Tibial nerve (tissue), 4 donors: ENCODE data around the gene BNIPL. TPM values are rescaled to one million over a fixed set of nuclear protein-coding genes. Genes with fewer than 3 reads are reported as not detected.

Experiments
- DNase-seq, 2 donors: peaks; one replicate each; pipeline ENCODE4 v3.0.0-alpha.2; 2019; ENCODE audit warnings: low spot score in 2 of 2
- H3K27ac ChIP-seq, 4 donors: fragments of 200-600 bp; sonication (generic) in 3 of 4; one replicate each; pipeline ENCODE4 v1.5.1; 2017 to 2019; ENCODE audit warnings: mild to moderate bottlenecking in 1 of 4
- H3K27me3 ChIP-seq, 2 donors: fragments of 200-600 bp; sonication (generic) in 1 of 2; one replicate each; pipeline versions ENCODE4 v1.5.1 to v1.6.0; 2017 to 2019
- H3K36me3 ChIP-seq, 3 donors: fragments of 200-600 bp; sonication (generic); one replicate each; pipeline ENCODE4 v1.5.1; 2018 to 2019
- H3K4me1 ChIP-seq, 4 donors: fragments of 200-600 bp; sonication (generic) in 3 of 4; one replicate each; pipeline ENCODE4 v1.5.1; 2017 to 2019
- H3K4me3 ChIP-seq, 4 donors: fragments of 200-600 bp; sonication (generic) in 3 of 4; one replicate each; pipeline ENCODE4 v1.5.1; 2017 to 2019; ENCODE audit warnings: mild to moderate bottlenecking in 1 of 4, moderate library complexity in 1 of 4
- H3K9me3 ChIP-seq, 4 donors: fragments of 200-600 bp; sonication (generic) in 3 of 4; one replicate each; pipeline ENCODE4 v1.5.1; 2017 to 2019
- EP300 ChIP-seq, 2 donors: sonication (generic); formaldehyde crosslinking; IDR thresholded peaks; one replicate each; pipeline ENCODE4 v1.6.1; 2017; ENCODE audit warnings: antibody characterized with exemption in 2 of 2, mild to moderate bottlenecking in 1 of 2
- POLR2A ChIP-seq, 2 donors: fragments of 450-650 bp; IDR thresholded peaks; one replicate each; pipeline ENCODE4 v1.6.1; 2017; ENCODE audit warnings: antibody characterized with exemption in 2 of 2, mild to moderate bottlenecking in 2 of 2, moderate library complexity in 2 of 2
- WGBS, 2 donors: methylation state at CpG; one replicate each; pipeline ENCODE4 v1.1.5; 2018; 5-methylcytosine and 5-hydroxymethylcytosine counted together
- total RNA-seq, 4 donors: library from RNA; depleted of rRNA; stranded (reverse); fragments of >200 nt; gene quantifications; one replicate each; pipeline ENCODE4 v1.1.0, GENCODE V29; 2016
- TF ChIP-seq, protein P1 (sequence below), 5 experiments: fragments of 200-600 bp in 3 of 5; fragments of 450-650 bp in 2 of 5; sonication (generic) in 3 of 5; IDR thresholded peaks; one replicate each; pipeline ENCODE4 v1.5.1; 2016 to 2019; ENCODE audit warnings: antibody characterized with exemption in 5 of 5, mild to moderate bottlenecking in 3 of 5, moderate library complexity in 2 of 5

The BNIPL gene
- total RNA-seq, 4 donors from 2014 or later: 0.22 to 2.2 (median 1.3) TPM; not detected in 1

DNA sequence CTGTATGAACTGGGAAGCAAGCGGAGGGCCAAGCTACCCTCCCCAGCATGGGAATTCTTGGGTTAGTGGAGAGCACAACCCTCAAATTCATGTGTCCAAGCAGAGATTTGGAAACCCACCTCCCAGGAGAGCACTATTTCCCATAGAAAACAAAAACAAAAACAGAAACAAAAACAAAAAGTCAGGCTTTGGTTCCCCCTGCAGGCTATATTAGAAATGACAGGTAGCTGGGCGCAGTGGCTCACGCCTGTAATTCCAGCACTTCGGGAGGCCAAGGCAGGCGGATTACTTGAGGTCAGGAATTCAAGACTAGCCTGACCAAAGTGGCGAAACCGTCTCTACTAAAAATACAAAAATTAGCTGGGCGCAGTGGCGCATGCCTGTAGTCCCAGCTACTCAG, 40.5 kb upstream of the BNIPL start:
- DNase-seq: peak in 1 of 2 donors; percentile 67
- Histone ChIP-seq H3K4me3 (peak overlapping the region in 1 of 4 donors; percentile 6), H3K27ac (peak overlapping the region; percentile 41 to 85 (median 66)), H3K4me1 (peaks cover 0 to 59% (median 11%) of the 10 kb centered on the region in 4 donors), H3K9me3 (no peaks in the 10 kb centered on the region), H3K27me3 (no peaks in the 10 kb centered on the region), H3K36me3 (peaks cover 0 to 47% (median 8%) of the 10 kb centered on the region in 3 donors)
- TF ChIP-seq, protein P1, sequence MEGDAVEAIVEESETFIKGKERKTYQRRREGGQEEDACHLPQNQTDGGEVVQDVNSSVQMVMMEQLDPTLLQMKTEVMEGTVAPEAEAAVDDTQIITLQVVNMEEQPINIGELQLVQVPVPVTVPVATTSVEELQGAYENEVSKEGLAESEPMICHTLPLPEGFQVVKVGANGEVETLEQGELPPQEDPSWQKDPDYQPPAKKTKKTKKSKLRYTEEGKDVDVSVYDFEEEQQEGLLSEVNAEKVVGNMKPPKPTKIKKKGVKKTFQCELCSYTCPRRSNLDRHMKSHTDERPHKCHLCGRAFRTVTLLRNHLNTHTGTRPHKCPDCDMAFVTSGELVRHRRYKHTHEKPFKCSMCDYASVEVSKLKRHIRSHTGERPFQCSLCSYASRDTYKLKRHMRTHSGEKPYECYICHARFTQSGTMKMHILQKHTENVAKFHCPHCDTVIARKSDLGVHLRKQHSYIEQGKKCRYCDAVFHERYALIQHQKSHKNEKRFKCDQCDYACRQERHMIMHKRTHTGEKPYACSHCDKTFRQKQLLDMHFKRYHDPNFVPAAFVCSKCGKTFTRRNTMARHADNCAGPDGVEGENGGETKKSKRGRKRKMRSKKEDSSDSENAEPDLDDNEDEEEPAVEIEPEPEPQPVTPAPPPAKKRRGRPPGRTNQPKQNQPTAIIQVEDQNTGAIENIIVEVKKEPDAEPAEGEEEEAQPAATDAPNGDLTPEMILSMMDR (IDR thresholded peaks at IDR 0.05): peak; percentile 74 to 90 (median 87)
- TF ChIP-seq POLR2A (IDR thresholded peaks at IDR 0.05) (no peak), EP300 (IDR thresholded peaks at IDR 0.05) (peak in 1 of 2 donors; percentile 53)
- 24 to 27% methylated on average over 9 of the region's 9 CpGs for WGBS, 2 donors

DNA sequence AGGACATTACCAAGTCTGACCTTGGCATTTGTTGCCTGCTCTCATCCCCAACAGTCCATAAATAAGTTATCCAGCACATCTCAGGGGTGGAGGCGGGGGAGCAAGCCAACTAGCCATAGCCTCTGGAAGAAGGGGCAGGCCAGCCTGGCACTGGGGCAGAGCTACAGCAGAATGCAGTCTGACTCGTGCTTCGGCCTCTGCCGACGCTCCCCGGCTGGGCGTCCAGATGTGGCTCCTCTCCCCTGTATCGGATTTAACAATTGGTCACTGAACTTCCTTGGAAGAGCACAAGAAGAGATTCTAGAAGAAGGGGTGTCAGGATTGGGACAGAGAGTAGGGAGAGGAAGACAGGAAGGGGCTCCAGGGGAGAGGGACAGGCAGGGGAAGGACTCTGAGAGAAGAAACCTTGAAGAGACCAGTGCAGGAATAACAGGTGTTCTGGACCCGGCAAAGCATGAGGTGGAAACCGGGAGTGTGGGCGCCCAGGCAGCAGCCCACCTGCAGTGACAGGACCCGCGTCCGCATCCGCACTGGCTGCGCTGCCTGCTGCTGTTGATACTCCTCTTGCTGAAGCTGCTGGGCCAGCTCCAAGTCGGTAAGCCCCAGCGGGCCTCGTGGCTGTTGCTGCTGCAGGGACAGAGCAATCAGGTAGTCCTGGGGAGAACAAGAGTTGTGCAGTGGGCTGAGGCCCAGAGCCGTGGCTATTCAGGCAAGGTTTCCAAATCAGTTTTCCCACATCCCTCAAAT, 39.1 kb upstream of the BNIPL start:
- H3K9me3 ChIP-seq: no peaks in the 10 kb centered on the region
- TF ChIP-seq EP300 (IDR thresholded peaks at IDR 0.05) (no peak), POLR2A (IDR thresholded peaks at IDR 0.05) (no peak)
- TF ChIP-seq, protein P1 (IDR thresholded peaks at IDR 0.05): no peak
- peaks cover 0 to 61% (median 8%) of the 10 kb centered on the region in 3 donors for H3K36me3 ChIP-seq
- 85 to 91% methylated on average over 19 to 20 of the region's 20 CpGs for WGBS, 2 donors
- H3K27ac ChIP-seq: peak overlapping the region in 3 of 4 donors; percentile 14 to 86 (median 85)
- no peaks in the 10 kb centered on the region for H3K27me3 ChIP-seq
- no peak overlapping the region for H3K4me3 ChIP-seq
- peaks cover 0 to 72% (median 16%) of the 10 kb centered on the region in 4 donors for H3K4me1 ChIP-seq
- DNase-seq: no peak

DNA sequence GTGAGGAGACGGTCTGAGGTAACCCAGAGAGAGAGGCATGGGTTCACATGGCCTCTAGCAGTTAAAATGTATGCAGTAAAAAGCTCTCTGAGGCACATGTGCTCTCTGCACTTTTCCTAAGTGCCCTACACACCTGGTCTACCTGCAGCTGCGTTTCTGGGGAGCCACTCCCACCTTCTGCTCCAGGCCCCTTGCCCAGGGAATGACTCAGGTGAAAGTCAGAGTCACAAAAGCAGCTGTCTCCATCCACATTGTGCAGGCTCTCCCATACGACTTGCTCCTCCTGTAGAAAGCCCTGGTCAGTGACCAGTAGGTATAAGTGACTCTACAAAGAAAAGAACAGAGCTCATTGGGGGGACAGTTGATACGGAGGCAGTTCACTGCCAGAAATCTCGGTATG, 38.4 kb upstream of the BNIPL start:
- Histone ChIP-seq H3K4me1 (peaks cover 0 to 74% (median 19%) of the 10 kb centered on the region in 4 donors), H3K9me3 (no peaks in the 10 kb centered on the region), H3K27ac (peak overlapping the region in 3 of 4 donors; percentile 14 to 86 (median 85)), H3K27me3 (no peaks in the 10 kb centered on the region), H3K36me3 (peaks cover 0 to 63% (median 8%) of the 10 kb centered on the region in 3 donors), H3K4me3 (no peak overlapping the region)
- no peak for DNase-seq
- TF ChIP-seq POLR2A (IDR thresholded peaks at IDR 0.05): no peak
- no peak for TF ChIP-seq EP300 (IDR thresholded peaks at IDR 0.05)
- TF ChIP-seq, protein P1 (IDR thresholded peaks at IDR 0.05): no peak
- WGBS, 2 donors: 70 to 77% methylated on average over 4 of the region's 5 CpGs

DNA sequence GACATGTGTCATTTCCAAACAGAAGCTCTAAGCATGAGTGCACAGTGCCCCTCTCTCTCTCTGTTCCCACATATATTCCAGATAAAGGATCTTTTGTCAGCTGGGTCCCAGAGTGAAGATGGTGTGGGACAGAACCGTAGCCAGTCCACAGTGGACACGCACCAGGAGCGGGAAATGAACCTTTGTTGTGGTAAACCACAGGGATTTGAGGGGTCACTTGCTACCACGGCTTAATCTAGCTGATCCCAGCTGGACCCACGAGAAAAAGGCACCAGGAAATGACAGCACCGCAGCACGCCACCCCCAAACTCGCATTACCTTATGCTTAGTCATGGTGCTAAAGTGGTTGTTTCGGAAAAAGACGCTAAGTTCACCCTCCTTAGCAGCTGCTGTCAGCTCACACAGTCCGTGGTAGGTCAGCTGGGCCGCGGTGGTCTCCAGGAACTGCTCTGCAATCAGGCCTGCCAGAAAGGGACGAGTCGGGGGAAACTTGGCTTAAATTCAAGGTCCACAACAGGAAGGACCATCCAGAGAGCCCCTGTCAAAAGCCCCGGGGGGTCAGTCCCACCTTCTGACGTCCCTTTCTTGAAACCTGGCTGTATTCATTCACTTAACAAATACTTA, 37.2 kb upstream of the BNIPL start:
- Histone ChIP-seq H3K36me3 (peaks cover 0 to 63% (median 8%) of the 10 kb centered on the region in 3 donors), H3K27ac (peak overlapping the region; percentile 3 to 86 (median 66)), H3K9me3 (no peaks in the 10 kb centered on the region), H3K4me1 (peaks cover 0 to 81% (median 30%) of the 10 kb centered on the region in 4 donors), H3K4me3 (no peak overlapping the region), H3K27me3 (no peaks in the 10 kb centered on the region)
- DNase-seq: no peak
- TF ChIP-seq EP300 (IDR thresholded peaks at IDR 0.05) (no peak), POLR2A (IDR thresholded peaks at IDR 0.05) (no peak)
- TF ChIP-seq, protein P1 (IDR thresholded peaks at IDR 0.05): no peak
- 56 to 63% methylated on average over 14 to 17 of the region's 17 CpGs for WGBS, 2 donors

DNA sequence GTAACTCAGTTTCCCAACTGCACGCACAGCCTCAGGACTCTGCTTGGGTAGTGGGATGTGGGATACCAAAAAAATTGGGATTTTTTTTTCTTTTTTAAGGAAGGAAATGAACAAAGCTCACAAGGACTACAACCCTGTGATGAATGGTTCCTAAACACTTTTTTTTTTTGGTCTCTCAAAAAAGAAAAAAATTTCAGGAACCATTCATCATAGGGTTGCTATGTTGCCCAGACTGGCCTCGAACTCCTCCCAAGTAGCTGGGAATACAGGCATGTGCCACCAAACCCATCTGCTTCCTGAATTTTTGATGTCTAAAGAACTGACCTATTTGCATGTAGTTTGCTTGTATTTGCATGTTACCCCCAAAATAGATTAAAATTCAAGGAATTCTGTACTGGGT, 36.5 kb upstream of the BNIPL start:
- Histone ChIP-seq H3K4me1 (peaks cover 0 to 86% (median 33%) of the 10 kb centered on the region in 4 donors), H3K36me3 (peaks cover 0 to 63% (median 8%) of the 10 kb centered on the region in 3 donors), H3K27me3 (no peaks in the 10 kb centered on the region), H3K4me3 (no peak overlapping the region), H3K9me3 (no peaks in the 10 kb centered on the region), H3K27ac (peak overlapping the region in 3 of 4 donors; percentile 48 to 86 (median 85))
- no peak for DNase-seq
- 88 to 98% methylated on average over 2 of the region's 2 CpGs for WGBS, 2 donors
- TF ChIP-seq POLR2A (IDR thresholded peaks at IDR 0.05) (no peak), EP300 (IDR thresholded peaks at IDR 0.05) (no peak)
- TF ChIP-seq, protein P1 (IDR thresholded peaks at IDR 0.05): no peak
